GM21723 (cell line): ENCODE results near the gene MCRIP1.

Experiments used
- ATAC-seq: cut with Tn5 transposase; IDR thresholded peaks from one replicate; pipeline ENCODE4 v1.9.1; 2021; ENCODE audit warnings: mild to moderate bottlenecking, moderate library complexity; ENCODE audit not compliant: unreplicated experiment

MCRIP1 gene

DNA sequence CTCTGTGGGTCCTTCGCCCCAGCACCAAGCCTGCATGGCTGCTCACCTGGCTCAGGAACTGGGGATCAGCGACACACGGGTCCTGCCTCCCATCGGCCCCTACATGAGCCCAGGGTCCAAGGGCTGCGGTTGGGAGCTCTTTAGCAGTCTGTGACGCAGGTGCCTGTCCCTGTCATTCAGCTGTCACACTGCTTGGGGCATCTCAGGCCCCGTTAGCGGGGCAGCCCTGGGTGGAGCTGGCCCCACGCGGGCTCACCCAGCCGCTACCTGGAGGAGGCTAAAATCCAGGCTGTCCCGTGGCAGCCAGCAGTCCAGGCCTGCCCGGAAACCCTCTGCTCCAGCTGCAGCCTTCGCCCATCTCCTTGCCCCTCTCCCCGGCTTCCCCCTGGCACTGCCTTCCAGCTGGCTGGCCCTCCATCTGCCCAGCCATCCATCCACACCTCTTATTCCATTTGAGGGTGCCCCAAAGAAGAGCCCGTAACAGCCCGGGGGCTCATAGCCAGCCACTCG, 25.8 kb downstream of the MCRIP1 start:
- ATAC-seq: no peak

DNA sequence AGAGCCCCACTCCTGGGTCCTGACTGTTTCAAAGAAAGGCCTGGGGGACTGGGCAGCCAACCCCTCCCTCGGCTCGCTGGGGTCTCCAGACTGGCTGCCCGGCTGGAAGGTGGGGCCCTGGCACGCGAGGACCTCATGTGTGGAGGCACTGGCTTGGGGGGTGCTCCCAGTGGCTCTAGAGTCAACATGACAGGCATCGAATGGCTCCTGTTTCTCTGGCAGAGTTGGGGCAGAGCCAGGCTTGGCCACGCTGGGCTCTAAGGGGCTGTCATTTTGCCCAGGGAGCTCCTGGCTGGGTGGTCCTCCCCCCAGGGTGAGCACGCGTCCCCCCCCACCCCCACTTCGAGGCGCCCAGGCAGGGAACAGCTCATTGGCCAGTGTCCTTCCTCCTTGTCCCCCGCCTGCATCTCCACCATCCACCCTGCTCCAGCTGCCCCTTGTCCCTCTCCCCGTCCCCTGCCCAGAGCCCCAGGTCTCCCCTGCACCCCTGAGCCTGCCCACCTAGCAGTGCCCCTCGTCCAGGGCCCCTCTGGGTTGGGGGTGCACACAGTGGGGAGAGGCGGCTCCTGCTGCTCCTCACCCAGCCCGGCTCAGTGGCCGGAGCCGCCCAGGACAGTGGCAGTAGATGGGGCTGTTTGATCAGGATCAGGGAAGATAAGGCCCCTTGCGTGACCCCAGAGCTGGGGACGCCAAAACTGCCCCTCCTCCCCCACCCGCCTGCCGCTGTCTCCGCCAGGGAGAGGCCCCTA, 26.5 kb downstream of the MCRIP1 start:
- no peak for ATAC-seq

DNA sequence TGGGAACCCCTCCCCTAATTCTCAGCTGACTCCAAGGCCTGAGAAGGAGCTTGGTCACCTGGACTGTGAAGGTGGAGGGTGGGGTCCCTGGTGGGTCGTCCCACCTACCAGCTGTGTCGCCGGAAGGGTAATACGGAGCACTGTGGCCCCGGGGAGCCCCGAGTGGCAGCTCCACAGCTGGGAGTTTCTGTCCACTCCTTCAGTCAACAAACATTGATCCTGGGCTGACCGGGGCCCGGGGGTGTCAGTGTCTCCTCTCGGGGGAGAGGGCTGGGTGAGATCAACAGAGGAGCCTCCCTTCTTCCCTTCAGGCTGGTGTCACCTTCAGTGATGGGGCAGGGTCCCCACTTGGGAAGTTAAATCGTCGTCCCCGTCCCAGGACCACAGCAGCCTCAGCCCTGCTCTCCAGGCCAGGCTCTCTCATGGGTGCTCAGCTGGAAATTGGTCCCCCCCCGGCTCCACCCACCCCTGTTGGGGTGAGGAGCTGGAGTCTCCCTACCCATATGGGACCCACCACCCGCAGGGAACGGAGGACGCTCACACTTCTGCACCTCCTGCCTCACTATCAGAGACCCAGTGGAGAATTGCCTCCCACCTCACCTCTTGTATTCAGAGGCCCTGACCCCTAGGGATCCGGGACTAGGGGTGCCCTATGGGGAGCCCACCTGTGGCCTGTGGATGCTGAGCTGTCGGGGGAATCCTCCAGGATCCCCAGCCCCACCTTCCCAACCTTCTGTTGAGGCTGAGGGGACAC, 27.2 kb downstream of the MCRIP1 start:
- no peak for ATAC-seq

DNA sequence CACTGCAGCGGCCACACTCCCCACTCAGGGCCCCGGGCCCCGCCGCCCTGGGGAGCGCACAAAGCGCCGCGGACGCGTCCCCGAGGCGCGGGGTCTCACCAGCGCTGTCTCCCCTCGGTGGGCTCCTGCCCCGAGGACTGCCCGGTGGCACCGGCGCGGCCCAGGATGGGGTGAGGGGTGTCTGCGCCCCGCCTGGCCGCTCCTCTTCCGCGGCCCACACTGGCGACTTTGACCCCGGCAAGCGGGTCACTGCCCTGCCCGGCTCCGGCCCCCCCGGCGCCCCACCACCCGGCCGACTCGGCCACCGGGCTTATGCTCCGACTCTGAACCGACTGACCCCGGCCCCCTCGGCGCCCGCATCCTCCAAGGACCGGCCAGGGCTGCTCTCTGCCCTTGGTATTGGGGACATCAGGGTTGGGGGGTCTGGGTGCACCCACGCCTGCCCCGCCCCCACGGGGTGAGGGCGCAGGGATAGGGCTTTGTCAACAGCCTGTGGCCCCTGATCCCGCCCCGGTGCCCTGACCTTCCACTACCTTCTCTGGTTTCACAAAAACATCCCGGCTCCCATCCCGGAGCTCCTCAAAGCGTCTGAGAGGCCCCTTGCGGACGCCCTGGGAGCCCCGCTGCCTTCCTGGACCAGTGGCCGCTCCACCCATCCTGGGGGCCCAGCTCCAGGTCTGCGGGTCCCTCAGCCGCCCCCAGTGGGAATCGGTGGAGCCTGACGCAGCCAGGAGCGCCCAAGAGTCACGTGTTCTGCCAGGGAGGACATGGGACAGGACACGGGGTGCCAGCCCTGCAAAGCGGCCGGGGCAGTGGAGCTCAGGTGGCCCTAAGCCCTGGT, 28.3 kb downstream of the MCRIP1 start:
- ATAC-seq: no peak

DNA sequence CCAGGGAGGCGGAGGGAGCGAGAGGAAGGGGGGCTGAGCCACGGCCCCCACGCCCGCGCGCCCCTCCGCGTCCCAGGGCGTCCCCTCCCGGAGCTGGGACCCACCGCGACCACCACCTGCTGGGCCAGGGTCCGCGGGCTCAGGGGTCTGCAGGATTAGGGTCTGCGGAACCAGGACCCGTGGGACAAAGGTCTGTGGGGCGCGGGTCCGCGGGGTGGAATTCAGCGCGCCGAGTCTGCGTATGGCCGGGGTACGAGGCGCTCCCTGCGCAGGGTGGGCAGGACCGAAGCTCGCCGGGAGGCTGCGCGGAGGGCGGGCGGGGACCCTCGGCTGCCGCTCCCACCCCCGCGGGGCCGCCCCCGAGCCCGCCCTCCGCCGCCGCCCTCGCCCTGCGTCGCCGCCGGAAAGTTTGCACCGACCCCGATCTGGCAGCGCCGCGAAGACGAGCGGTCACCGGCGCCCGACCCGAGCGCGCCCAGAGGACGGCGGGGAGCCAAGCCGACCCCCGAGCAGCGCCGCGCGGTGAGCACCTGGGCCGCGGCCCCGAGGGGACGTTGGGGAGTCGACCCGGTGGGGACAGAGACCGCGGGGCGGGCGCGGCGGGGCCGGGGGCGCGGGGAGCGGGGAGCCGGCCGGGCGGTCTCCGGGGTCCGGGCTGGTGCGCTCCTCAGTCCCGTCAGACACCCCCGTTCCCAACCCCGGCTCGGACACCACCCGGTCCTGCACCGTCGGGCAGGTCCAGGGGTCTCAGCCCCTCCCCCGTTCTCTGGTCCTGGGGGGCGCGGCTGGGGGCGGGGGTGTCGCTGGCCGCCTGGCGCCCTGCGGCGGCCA, 29.1 kb downstream of the MCRIP1 start, which contains the start of gene GCGR:
Gene GCGR (plus strand): TSS at position 423 of the 831 bp plus-strand sequence. CDS start 4,869 bp downstream, outside the sequence.
- ATAC-seq: no peak

DNA sequence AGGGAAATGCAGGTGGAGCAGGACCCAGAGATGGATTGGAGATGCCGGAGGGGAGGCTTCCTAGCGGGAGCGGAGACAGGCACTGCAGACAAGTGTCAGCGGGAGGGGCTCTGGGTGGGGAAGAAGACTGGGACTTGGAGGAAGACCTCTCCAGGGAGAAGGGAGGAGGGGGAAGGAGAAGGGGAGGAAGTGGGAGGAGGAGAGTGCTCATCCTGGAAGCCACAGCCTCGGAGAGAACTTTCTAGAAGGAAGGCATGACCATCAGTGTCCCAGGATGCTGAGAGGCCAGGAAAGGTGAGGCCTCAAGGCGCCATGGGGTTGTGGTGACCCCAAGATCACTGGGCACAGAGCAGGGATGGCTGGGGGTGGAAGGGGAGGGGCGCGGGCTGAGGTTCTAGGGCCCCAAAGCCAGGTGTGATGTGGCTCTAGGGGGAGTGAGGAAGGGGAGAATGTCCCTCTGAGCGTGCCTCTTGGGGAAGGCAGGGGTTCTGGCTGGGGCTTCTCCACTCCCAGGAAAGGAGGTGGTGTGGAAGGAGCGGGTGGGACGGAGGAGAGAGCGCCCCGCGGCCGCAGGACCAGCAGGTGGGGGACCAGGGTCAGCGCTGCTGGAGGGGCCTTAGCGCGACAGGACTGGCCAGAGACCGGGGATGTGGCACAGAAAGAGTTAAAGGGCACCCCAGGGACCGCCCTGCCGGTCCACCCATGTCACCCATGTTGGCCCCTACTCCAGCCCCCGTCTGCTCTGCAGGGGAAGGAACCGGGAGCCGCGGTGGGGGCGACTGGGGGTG, 30.0 kb downstream of the MCRIP1 start:
- no peak for ATAC-seq

DNA sequence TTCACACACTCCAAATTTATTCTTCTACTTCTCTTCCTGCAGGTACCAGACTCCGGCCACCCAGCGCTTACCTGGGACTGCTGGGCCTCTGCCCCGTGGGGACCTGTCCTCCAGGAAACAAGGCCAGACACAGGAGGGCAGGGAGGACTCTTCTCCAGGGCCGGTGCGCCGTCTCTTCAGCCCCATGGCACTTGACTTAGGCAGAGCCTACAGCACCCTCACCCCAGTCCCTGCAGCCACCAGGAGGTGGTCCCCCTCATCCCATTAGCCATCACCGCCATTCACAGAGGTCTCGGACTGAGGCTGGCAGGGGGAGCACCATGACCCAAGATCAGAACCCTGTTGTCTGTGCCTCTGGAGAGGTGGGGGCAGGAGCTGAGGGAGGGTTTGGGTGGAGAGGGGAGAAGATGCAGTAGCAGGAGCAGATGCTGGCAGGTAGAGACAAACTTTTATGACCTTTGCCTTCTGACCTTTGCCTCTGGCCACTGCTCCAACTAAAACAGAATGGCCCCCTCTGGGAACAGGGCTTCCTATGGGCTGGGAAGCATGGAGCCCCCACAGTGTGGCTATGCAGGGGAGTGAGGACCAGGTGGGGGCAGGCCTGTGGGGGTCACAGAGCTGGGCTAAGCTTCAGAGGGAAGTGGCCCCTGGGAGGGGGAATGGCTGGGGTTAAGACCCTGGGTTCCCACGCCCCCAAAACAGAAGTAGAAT, 30.9 kb downstream of the MCRIP1 start:
- ATAC-seq: no peak

DNA sequence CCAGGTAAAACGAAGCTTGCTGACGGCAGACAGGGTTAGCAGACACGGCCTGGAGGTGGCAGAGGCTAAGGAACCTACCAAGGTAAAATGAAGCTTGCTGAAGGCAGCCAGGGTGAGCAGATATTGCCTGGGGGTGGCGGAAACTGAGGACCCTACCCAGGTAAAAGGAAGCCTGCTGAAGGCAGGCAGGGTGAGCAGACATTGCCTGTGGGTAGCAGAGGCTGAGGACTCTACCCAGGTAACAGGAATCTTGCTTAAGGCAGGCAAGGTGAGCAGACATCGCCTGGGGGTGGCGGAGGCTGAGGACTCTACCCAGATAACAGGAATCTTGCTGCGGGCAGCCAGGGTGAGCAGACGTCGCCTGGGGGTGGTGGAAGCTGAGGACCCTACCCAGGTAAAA, 31.8 kb downstream of the MCRIP1 start:
- no peak for ATAC-seq

DNA sequence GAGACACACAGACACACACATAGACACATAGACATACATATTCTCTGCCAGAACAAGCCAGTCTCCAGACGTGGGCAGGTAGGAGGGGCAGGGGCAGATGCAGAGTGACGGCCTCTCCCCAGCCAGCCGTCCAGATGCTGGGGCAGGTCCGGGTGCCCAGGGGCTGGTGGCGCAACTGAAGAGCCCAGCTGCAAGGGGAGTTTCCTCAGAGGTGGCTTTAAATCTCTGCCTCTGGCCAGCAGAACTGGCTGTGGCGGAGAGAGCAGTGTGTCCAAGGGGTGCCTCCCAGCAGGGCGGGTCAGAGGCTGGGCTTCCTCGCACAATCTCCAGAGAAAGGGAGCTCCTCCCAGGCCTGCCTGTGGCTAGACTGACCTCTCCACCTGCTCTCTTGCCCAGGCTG, 38.6 kb downstream of the MCRIP1 start:
- ATAC-seq: no peak

DNA sequence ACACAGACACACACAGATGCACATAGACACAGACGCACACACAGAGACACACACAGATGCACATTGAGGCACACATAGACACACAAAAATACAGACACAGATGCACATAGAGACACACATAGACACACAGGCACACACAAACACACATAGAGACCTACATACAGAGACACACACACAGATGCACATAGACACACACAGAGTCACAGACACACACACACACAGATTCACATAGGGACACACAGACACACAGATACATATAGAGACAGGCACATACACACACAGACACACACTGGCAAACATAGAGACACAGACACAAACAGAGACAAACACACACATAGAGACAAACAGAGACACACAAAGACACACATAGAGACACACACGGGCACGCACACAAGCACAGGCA, 39.0 kb downstream of the MCRIP1 start:
- ATAC-seq: no peak

DNA sequence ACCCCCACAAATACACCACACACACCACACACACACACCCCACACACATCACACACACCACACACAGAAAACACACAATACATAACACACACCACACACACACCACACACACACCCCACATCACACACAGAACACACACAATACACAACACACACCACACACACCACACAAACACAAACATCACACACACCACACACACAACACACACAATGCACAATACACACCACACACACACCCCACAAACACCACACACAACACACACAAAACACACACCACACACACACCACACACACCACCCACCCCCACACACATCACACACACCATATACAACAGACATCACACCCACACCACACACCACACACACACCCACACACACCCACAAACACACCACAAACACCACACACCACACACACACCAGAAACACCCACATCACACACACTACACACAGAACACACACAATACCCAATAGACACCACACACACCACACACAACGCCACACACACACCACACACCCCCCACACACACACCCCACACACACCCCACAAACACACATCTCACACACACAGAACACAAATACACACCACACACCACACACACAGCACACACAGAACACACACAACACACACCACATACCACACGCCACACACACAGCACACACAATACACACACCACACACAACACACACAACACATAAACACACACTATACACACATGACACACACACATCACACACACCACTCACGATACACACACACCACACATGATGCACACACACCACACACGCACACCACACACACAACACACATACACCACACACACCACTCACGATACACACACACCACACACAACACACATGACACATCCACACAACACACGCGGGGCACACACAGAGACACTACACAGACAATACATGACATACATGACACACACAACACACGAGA, 40.1 kb downstream of the MCRIP1 start:
- no peak for ATAC-seq
